ENCODE results near the gene KIF3C.
"Not testable (repeated sequence)": the region's sequence is repeated elsewhere in the genome, so short reads cannot be mapped to it uniquely, and the experiment has no call there.

Gene KIF3C

DNA sequence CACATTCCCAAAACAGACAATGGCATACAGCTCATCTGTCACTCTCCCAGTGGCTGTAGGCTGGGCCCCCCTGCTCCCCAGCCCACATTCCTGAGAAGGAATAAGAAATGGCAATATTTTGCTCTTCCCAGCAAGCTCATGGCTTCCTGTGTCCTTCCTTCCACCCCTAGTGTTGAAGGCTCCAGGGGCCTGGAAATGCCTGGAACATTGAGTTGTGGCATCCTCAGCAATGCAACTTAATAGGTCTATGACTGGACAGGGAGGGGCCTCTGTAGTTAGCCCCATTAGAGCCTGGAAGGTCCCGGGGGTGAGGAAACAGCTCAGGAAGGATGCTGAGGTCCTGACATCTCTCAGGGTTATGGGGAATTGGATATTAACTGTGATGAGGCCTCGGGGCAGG lies 3.3 kb downstream of the KIF3C start:
- Histone ChIP-seq H3K4me1 (ENCODE audit: insufficient read depth, low read length) (peaks cover 44% of the 10 kb centered on the region), H3K9ac (ENCODE audit: low read length) (no peak overlapping the region), H3K4me3 (ENCODE audit: low read depth in 1 of 2, low read length in 2 of 2) (no peak overlapping the region), H3K27me3 (ENCODE audit: control insufficient read depth in 1 of 2, insufficient read depth in 2 of 2, low read length in 2 of 2) (no peaks in the 10 kb centered on the region), H3K9me3 (ENCODE audit: low read length) (no peaks in the 10 kb centered on the region), H3K36me3 (ENCODE audit: insufficient read depth, low read length) (no peaks in the 10 kb centered on the region), H3K27ac (ENCODE audit: low read depth, low read length) (no peak overlapping the region)

DNA sequence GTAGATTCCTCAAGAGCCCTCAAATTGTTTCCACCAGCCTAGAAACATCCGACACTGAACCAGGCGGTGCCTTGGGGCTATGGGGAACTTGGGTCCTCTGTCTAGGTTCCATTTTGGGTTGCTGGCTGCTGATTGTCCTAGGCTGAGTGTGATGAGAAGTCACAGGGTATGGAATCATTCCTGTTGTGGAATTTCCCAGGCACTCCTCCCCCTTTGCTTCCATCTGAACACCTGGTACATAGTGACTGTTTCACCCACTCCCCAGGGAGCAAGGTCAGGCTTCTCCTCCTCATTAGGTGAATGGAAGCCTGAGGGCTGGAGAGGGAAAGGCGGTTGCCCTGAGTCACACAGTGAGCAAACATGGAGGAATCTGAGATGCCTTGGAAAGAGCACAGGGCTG lies 4.5 kb downstream of the KIF3C start:
- no peaks in the 10 kb centered on the region for H3K27me3 ChIP-seq (ENCODE audit: control insufficient read depth in 1 of 2, insufficient read depth in 2 of 2, low read length in 2 of 2)
- no peak overlapping the region for H3K4me3 ChIP-seq (ENCODE audit: low read depth in 1 of 2, low read length in 2 of 2)
- H3K4me1 ChIP-seq (ENCODE audit: insufficient read depth, low read length), result peaks cover 44% of the 10 kb centered on the region

DNA sequence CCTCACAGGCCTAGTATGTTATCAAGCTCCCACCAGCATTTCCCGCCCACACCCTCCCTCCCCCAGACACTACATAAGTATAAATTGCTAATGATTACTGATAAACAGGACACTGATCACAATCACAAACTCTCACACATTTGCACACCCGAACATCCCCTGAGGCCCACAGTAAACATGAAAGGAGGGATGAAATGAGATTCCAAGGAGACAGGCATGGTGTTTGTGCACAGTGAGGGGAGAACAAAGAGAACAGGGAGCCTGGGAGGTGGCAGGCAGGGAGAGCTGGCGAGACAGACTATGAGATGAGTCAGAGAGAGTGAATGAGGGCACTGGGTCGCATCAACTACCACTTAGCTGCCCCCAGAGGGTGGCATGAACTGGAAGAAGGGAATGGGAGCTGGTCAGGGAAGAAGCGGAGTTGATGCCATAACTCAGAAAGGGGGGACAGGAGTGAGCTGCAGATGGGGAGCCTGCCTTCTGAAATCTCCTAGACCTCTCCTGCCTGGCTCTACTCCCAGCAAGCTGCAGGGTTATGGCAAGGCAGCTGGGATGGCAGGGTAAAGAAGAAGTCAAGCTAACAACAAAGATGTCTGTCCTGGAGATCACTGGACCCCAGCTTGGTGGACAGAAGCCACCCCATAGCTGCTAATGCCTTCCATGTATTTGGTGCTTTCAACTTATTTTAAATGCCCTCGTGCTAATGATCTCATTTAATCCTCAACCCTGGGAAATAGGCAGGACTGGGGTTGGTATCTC lies 5.1 kb downstream of the KIF3C start:
- Histone ChIP-seq H3K9me3 (ENCODE audit: low read length) (no peaks in the 10 kb centered on the region), H3K4me3 (ENCODE audit: low read depth in 1 of 2, low read length in 2 of 2) (no peak overlapping the region), H3K9ac (ENCODE audit: low read length) (no peak overlapping the region), H3K27me3 (ENCODE audit: control insufficient read depth in 1 of 2, insufficient read depth in 2 of 2, low read length in 2 of 2) (no peaks in the 10 kb centered on the region), H3K4me1 (ENCODE audit: insufficient read depth, low read length) (peaks cover 44% of the 10 kb centered on the region), H3K27ac (ENCODE audit: low read depth, low read length) (no peak overlapping the region), H3K36me3 (ENCODE audit: insufficient read depth, low read length) (no peaks in the 10 kb centered on the region)

More for the DNA sequence above, 4.5 kb downstream of the KIF3C start:
- H3K9me3 ChIP-seq (ENCODE audit: low read length), result no peaks in the 10 kb centered on the region
- no peak overlapping the region for H3K9ac ChIP-seq (ENCODE audit: low read length)
- H3K27ac ChIP-seq (ENCODE audit: low read depth, low read length), result no peak overlapping the region
- H3K36me3 ChIP-seq (ENCODE audit: insufficient read depth, low read length), result no peaks in the 10 kb centered on the region

DNA sequence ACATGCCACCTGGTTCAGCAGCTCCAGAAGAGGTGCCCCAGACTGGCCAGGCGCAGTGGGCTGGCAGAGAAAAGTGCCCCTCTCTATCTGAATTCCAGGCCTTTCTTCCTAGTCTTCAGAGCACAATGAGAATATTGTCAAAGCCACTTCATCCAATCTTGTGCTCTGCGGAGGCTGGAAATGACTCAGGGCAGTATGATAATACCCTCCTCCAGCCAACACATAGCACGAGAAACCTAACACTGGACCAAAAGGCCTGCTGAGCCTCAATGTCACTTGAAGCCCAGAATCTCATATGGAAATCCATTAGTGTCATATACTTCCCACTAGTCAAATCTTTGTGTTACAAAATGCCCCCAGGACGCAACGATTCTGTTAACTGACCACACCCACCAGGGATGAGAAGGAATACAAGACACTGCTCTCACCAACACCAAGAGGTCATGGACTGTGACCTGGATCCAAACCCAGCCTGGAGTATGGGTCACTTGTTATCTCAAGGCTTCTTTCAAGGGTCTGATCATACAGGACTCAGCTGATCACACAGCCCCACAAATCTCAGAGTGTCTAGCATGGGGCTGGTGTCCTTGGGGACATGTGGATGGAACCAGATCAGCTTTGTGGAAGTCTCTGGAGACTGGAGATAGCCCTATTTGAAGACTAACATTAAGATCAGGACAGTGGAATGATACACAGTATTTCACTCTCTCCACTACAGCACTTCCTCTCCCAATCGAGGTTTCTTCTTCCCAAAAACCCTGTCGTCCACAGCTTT lies 10.1 kb downstream of the KIF3C start:
- H3K36me3 ChIP-seq (ENCODE audit: insufficient read depth, low read length), result no peaks in the 10 kb centered on the region
- no peaks in the 10 kb centered on the region for H3K4me1 ChIP-seq (ENCODE audit: insufficient read depth, low read length)
- no peaks in the 10 kb centered on the region for H3K27me3 ChIP-seq (ENCODE audit: control insufficient read depth in 1 of 2, insufficient read depth in 2 of 2, low read length in 2 of 2)
- no peak overlapping the region for H3K4me3 ChIP-seq (ENCODE audit: low read depth in 1 of 2, low read length in 2 of 2)
- H3K27ac ChIP-seq (ENCODE audit: low read depth, low read length), result no peak overlapping the region
- H3K9ac ChIP-seq (ENCODE audit: low read length), result no peak overlapping the region
- no peaks in the 10 kb centered on the region for H3K9me3 ChIP-seq (ENCODE audit: low read length)

DNA sequence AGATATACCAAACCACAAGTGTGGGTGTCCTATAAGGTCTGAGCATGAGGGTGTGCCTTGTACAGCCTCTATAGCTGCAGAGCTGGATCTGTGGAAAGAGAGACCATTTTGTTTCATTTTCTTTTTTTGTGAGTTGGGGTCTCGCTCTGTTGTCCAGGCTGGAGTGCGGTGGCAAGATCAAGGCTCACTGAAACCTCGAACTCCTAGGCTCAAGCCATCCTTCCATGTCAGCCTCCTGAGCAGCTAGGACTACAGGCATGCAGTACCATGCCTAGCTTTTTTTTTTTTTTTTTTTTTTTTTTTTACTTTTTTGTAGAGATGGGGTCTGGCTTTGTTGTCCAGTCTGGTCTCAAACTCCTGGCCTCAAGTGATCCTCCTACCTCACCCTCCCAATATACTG lies 10.7 kb downstream of the KIF3C start:
- H3K27ac ChIP-seq (ENCODE audit: low read depth, low read length), result no peak overlapping the region
- no peaks in the 10 kb centered on the region for H3K4me1 ChIP-seq (ENCODE audit: insufficient read depth, low read length)
- H3K9me3 ChIP-seq (ENCODE audit: low read length), result no peaks in the 10 kb centered on the region
- H3K36me3 ChIP-seq (ENCODE audit: insufficient read depth, low read length), result no peaks in the 10 kb centered on the region
- H3K9ac ChIP-seq (ENCODE audit: low read length), result no peak overlapping the region
- H3K4me3 ChIP-seq (ENCODE audit: low read depth in 1 of 2, low read length in 2 of 2), result no peak overlapping the region
- H3K27me3 ChIP-seq (ENCODE audit: control insufficient read depth in 1 of 2, insufficient read depth in 2 of 2, low read length in 2 of 2), result no peaks in the 10 kb centered on the region

DNA sequence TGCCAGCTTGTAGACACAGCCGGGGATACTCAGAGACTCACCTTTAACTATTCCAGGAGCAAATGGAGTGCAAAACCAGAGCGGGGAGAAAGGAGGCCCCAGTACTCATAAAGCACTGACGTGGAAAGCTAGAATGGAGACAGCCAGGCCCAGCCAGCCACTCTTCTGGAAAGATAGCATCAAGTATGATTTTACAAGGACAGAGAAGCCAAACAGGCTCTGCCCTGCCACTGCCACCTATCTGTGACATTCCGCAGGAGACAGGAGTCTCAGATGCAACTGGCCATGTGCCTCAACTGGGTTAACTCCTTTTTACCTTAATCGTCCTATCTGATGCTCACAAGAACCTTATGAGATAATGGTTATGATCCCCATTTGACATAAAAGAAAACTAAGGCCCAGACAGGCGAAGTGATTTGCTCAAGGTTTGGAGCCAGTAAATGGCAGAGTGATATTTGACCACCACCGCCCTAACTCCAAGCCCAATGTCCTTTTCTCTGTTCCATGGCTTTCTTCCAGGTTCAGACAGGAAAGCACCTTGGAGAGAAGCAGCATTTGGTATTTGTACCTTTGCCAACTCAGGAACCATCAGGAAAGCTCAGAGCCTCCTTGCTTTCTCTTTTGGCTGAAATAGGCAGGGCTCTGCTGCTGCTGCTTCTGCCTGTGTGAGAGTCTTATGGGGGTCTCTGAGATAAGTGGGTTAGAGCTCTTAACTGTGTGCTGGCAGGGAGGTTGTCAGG lies 15.6 kb downstream of the KIF3C start:
- Histone ChIP-seq H3K27me3 (ENCODE audit: control insufficient read depth in 1 of 2, insufficient read depth in 2 of 2, low read length in 2 of 2) (no peaks in the 10 kb centered on the region), H3K4me1 (ENCODE audit: insufficient read depth, low read length) (no peaks in the 10 kb centered on the region), H3K36me3 (ENCODE audit: insufficient read depth, low read length) (no peaks in the 10 kb centered on the region), H3K9me3 (ENCODE audit: low read length) (no peaks in the 10 kb centered on the region), H3K4me3 (ENCODE audit: low read depth in 1 of 2, low read length in 2 of 2) (no peak overlapping the region), H3K9ac (ENCODE audit: low read length) (no peak overlapping the region), H3K27ac (ENCODE audit: low read depth, low read length) (no peak overlapping the region)

DNA sequence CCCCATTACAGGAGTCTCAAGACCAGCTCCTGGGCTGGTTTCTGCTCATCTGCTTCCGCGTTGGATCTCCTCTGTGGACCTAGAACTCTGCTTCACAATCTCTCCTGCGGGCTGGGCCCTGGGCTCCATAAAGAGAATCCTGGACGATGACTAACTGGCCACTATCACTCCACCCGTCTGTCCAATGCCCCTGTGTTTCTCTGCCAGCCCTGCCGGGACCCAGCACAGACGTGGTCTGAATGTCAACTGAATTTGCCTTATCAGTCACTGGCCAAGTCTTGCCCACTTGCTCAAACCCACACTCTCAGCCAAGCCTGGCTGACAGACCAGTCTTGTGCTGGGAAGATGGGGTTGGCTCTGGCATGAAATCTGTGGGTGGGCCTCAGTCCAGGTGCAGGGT lies 17.4 kb downstream of the KIF3C start:
- Histone ChIP-seq H3K36me3 (ENCODE audit: insufficient read depth, low read length) (no peaks in the 10 kb centered on the region), H3K27me3 (ENCODE audit: control insufficient read depth in 1 of 2, insufficient read depth in 2 of 2, low read length in 2 of 2) (no peaks in the 10 kb centered on the region), H3K9me3 (ENCODE audit: low read length) (no peaks in the 10 kb centered on the region), H3K27ac (ENCODE audit: low read depth, low read length) (no peak overlapping the region), H3K4me3 (ENCODE audit: low read depth in 1 of 2, low read length in 2 of 2) (no peak overlapping the region), H3K4me1 (ENCODE audit: insufficient read depth, low read length) (no peaks in the 10 kb centered on the region), H3K9ac (ENCODE audit: low read length) (no peak overlapping the region)

DNA sequence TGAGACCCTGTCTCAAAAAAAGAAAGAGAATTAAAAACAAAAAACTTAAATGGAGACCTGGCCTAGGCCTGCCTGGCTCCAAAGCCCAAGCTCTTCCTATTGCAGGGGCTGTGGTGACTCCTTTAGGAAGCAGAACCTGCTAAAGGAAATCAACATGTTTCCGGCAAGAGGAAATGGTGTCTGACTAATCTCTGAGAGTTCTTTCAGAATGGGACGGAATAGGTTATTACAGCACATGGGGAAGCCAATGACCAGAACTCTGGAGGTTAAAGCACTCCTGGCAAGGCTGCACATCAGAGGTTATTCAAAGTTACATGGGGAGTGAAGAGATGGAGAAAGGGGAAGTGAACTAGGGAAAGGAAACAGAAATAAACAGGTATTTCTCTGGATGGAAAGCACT lies 21.4 kb downstream of the KIF3C start:
- H3K4me3 ChIP-seq (ENCODE audit: low read depth in 1 of 2, low read length in 2 of 2), result no peak overlapping the region
- no peaks in the 10 kb centered on the region for H3K27me3 ChIP-seq (ENCODE audit: control insufficient read depth in 1 of 2, insufficient read depth in 2 of 2, low read length in 2 of 2)
- H3K4me1 ChIP-seq (ENCODE audit: insufficient read depth, low read length), result no peaks in the 10 kb centered on the region
- H3K9me3 ChIP-seq (ENCODE audit: low read length), result no peaks in the 10 kb centered on the region
- no peaks in the 10 kb centered on the region for H3K36me3 ChIP-seq (ENCODE audit: insufficient read depth, low read length)
- no peak overlapping the region for H3K27ac ChIP-seq (ENCODE audit: low read depth, low read length)
- H3K9ac ChIP-seq (ENCODE audit: low read length), result no peak overlapping the region

DNA sequence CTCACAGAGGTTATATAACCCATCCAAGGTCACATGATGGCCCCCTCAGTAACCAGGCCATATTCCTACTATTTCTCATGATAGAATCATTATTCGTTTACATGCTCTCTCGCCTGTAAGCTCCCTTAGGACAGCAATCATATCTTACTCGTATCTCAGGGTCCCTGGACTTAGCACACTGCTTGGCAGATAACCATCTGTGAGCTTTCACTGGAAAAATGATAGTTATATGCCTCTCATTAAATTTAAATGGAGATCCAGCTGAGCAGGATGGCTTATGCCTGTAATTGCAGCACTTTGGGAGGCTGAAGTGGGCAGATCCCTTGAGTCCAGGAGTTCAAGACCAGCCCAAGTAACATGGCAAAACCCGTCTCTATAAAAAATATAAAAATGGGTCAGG lies 21.9 kb downstream of the KIF3C start:
- Histone ChIP-seq H3K36me3 (ENCODE audit: insufficient read depth, low read length) (no peaks in the 10 kb centered on the region), H3K27me3 (ENCODE audit: control insufficient read depth in 1 of 2, insufficient read depth in 2 of 2, low read length in 2 of 2) (no peaks in the 10 kb centered on the region), H3K9me3 (ENCODE audit: low read length) (no peaks in the 10 kb centered on the region), H3K27ac (ENCODE audit: low read depth, low read length) (no peak overlapping the region), H3K4me3 (ENCODE audit: low read depth in 1 of 2, low read length in 2 of 2) (no peak overlapping the region), H3K9ac (ENCODE audit: low read length) (no peak overlapping the region), H3K4me1 (ENCODE audit: insufficient read depth, low read length) (no peaks in the 10 kb centered on the region)

DNA sequence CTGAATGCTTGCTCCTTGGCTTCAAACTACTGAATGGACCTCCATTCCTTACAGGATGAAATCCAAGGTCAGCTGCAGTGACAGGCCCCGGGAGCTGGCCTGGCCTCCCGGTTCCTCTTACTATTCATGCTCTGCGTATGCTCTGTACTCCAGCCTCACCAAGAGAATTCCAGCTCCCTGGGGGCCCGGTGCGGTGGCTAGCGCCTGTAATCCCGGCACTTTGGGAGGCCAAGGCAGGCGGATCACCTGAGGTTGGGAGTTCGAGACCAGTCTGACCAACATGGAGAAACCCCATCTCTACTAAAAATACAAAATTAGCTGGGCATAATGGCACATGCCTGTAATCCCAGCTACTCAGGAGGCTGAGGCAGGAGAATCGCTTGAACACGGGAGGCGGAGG lies 23.7 kb downstream of the KIF3C start:
- H3K9ac ChIP-seq (ENCODE audit: low read length); H3K36me3 ChIP-seq (ENCODE audit: insufficient read depth, low read length); H3K27me3 ChIP-seq (ENCODE audit: control insufficient read depth in 1 of 2, insufficient read depth in 2 of 2, low read length in 2 of 2); H3K4me3 ChIP-seq (ENCODE audit: low read depth in 1 of 2, low read length in 2 of 2); H3K9me3 ChIP-seq (ENCODE audit: low read length); H3K4me1 ChIP-seq (ENCODE audit: insufficient read depth, low read length); H3K27ac ChIP-seq (ENCODE audit: low read depth, low read length): not testable (repeated sequence)

DNA sequence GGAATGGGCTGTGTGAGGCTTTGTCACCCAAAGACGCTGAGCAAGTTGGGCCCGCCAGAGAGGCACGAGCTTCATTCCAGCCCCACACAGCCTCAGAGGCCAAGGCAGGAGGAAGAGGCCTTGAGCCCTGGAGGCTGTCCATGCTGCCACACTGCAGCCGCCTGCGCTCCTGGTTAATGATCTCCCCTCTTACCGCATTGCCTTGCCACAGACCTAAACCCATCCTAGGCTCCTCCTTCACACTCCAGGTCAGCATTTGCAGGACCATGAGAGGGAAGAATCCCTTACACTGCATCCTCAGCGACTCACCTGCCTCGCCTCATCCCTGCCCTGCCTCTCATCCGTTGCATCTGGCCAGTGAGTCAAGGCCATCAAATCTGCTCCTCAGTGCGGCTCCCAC lies 24.6 kb downstream of the KIF3C start:
- H3K36me3 ChIP-seq (ENCODE audit: insufficient read depth, low read length), result no peaks in the 10 kb centered on the region
- H3K27ac ChIP-seq (ENCODE audit: low read depth, low read length), result no peak overlapping the region
- no peaks in the 10 kb centered on the region for H3K27me3 ChIP-seq (ENCODE audit: control insufficient read depth in 1 of 2, insufficient read depth in 2 of 2, low read length in 2 of 2)
- H3K4me3 ChIP-seq (ENCODE audit: low read depth in 1 of 2, low read length in 2 of 2), result no peak overlapping the region
- H3K4me1 ChIP-seq (ENCODE audit: insufficient read depth, low read length), result no peaks in the 10 kb centered on the region
- no peak overlapping the region for H3K9ac ChIP-seq (ENCODE audit: low read length)
- no peaks in the 10 kb centered on the region for H3K9me3 ChIP-seq (ENCODE audit: low read length)

Measured in muscle layer of colon (tissue), 2 donors.